Heart left ventricle (tissue), 16 donors: Measurements from ENCODE around the gene TMEM132D. TPM values are rescaled to one million over a fixed set of nuclear protein-coding genes. Genes with fewer than 3 reads are reported as not detected.

ENCODE experiments used
- ATAC-seq, 4 donors: fragments of 200-7000 bp; cut with Tn5 transposase; one replicate each; pipeline ENCODE4 v1.9.1; 2020 to 2022; ENCODE audit warnings: moderate library complexity in 4 of 4, mild to moderate bottlenecking in 3 of 4, moderate number of reproducible peaks in 1 of 4
- DNase-seq, 5 donors: peaks; one replicate each; pipeline ENCODE4 v3.0.0-alpha.2; 2020
- H3K27ac ChIP-seq, 12 donors: fragments of 200-600 bp; sonication (generic) in 4 of 12; one replicate each; pipeline versions ENCODE4 v1.5.0 to v1.8.0; 2016 to 2022; ENCODE audit warnings: mild to moderate bottlenecking in 2 of 12
- H3K27me3 ChIP-seq, 9 donors: fragments of 200-600 bp; sonication (generic) in 2 of 9; one replicate each; pipeline versions ENCODE4 v1.5.1 to v1.8.0; 2016 to 2022; ENCODE audit warnings: mild to moderate bottlenecking in 3 of 9
- H3K36me3 ChIP-seq, 9 donors: fragments of 200-600 bp; sonication (generic) in 2 of 9; one replicate each; pipeline versions ENCODE4 v1.5.0 to v1.8.0; 2018 to 2022; ENCODE audit warnings: mild to moderate bottlenecking in 2 of 9
- H3K4me1 ChIP-seq, 12 donors: fragments of 200-600 bp; sonication (generic) in 4 of 12; one replicate each; pipeline versions ENCODE4 v1.5.0 to v1.8.0; 2016 to 2022; ENCODE audit warnings: mild to moderate bottlenecking in 3 of 12
- H3K4me3 ChIP-seq, 12 donors: fragments of 200-600 bp; sonication (generic) in 4 of 12; one replicate each; pipeline versions ENCODE4 v1.5.0 to v1.8.0; 2017 to 2022; ENCODE audit warnings: mild to moderate bottlenecking in 9 of 12, moderate library complexity in 4 of 12
- H3K9me3 ChIP-seq, 12 donors: fragments of 200-600 bp; sonication (generic) in 4 of 12; one replicate each; pipeline versions ENCODE4 v1.5.0 to v1.8.0; 2016 to 2022; ENCODE audit warnings: mild to moderate bottlenecking in 1 of 12
- CTCF ChIP-seq, 12 donors: fragments of 200-600 bp; sonication (generic) in 4 of 12; IDR thresholded peaks; one replicate each; pipeline versions ENCODE4 v1.5.0 to v1.8.0; 2018 to 2022; ENCODE audit warnings: antibody characterized with exemption in 12 of 12, mild to moderate bottlenecking in 5 of 12
- POLR2A ChIP-seq, 2 donors: fragments of 450-650 bp; IDR thresholded peaks; one replicate each; pipeline ENCODE4 v1.6.1; 2017; ENCODE audit warnings: antibody characterized with exemption in 2 of 2, mild to moderate bottlenecking in 2 of 2, moderate library complexity in 2 of 2
- WGBS, 4 donors: extraction: QIAGEN DNeasy Blood & Tissue Kit in 2 of 4; methylation state at CpG; one replicate each; pipeline versions ENCODE4 v1.1.5 to v1.1.7; 2013 to 2018; 5-methylcytosine and 5-hydroxymethylcytosine counted together
- intact Hi-C, 10 donors: fragments of 100-400 bp; cut with DNase I; formaldehyde crosslinking; loops; one replicate each; pipeline versions ENCODE4 v1.11.1 to v1.14.2; 2022
- polyA plus RNA-seq, 2 donors: library from polyadenylated mRNA; stranded (reverse); fragments of 200-250 nt; gene quantifications; one replicate each; pipeline ENCODE4 v1.2.3, GENCODE V29; 2013
- total RNA-seq, 9 donors: library from RNA; depleted of rRNA in 2 of 9; stranded (reverse); fragments of >200 nt in 2 of 9; fragmentation: NEBNext Ultra II Directional in 3 of 9; extraction: Animal tissue kit (Norgen Biotek cat#: 25700) in 3 of 9; gene quantifications; one replicate each; pipeline versions ENCODE4 v1.1.0 to v1.2.4, GENCODE V29; 2016 to 2023
- donor health status: ischemic (EF 13 %, LVEDD 7.1; RV severe dilation, severe dysfunction).
- donor health status: healthy with polysubstance abuse.
- donor health status: DM: no; HTN: yes; CAD: no.
- donor health status: DM: no; HTN: no; CAD: no.
- donor health status: ischemic (EF 25% LVEDD 6.9; RV normal size, moderate dysfunction).
- donor health status: ischemic (EF 25% LVEDD 5.7; RV mildly dilated, moderate dysfunction).
- donor health status: healthy.
- donor health status: DM: yes; HTN: yes; CAD: no.
- donor health status: ischemic (EF 35%, LVEDD 5.7; RV mildly dilated, moderate dysfunction).
- donor health status: nonischemic (EF 11% LVEDD 7.7; RV severe dilation, severe dysfunction).
- donor health status: DM: yes; HTN: yes; CAD: no.
- donor health status: PGD.
- donor health status: ischemic (EF 29% LVEDD 5.4; RV normal size, mild dysfunction).
- donor health status: nonischemic (EF 23%, LVEDD 6.1; RV moderate dilation, normal function).

TMEM132D gene
- total and polyA plus RNA-seq, 11 donors: not detected

DNA sequence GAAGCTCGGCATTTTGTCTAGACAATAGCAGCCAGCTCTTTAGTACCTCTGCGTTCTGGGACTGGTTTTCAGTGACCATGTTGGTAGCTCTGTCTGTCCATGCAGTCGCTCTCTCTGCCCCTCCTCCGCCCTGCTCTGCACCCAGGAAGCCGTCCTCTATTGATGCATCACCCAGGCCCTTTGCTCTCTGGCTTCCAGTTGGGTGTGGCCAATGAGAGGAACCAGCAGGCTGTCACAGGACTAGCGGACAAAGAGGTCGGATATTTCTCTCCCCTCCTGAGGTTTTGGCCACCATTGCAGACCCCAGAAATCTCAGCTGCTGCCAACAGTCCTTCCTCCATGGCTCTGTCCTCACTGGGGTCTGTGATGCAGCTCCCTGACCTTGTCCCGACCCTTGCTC, 180.6 kb downstream of the TMEM132D start:
- no peak for DNase-seq
- ATAC-seq: no peak
- H3K4me1 ChIP-seq: no peaks in the 10 kb centered on the region
- 62 to 66% (median 65%) methylated on average over 8 of the region's 8 CpGs for WGBS, 4 donors
- TF ChIP-seq POLR2A (IDR thresholded peaks at IDR 0.05) (no peak), CTCF (IDR thresholded peaks at IDR 0.05) (no peak)
- intact Hi-C loops: no loop called here
- peaks cover 0 to under 1% (median 0%) of the 10 kb centered on the region in 9 donors for H3K27me3 ChIP-seq
- no peak overlapping the region for H3K4me3 ChIP-seq
- peaks cover 0 to 5% (median 0%) of the 10 kb centered on the region in 12 donors for H3K9me3 ChIP-seq
- no peaks in the 10 kb centered on the region for H3K36me3 ChIP-seq
- no peak overlapping the region for H3K27ac ChIP-seq

DNA sequence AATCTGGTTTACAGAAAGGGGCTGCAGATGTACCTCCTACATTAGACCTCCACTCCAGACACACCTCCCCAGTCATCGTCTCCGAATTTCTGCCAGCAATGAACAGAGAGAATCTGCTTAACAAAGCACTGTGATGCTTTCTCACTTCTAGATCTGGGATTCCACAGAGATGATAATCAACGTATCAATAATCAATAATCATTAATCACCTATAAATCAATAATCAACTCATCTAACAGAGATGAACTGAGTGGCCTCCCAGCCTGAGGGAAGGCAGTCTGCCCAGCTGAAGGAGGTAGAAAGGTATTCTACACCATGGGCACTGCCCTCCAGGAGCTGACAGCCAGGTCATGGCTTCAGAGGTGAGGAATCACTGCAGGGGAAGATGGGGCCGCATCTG, 183.2 kb downstream of the TMEM132D start:
- H3K27me3 ChIP-seq: peaks cover 0 to 3% (median 0%) of the 10 kb centered on the region in 9 donors
- no peaks in the 10 kb centered on the region for H3K36me3 ChIP-seq
- no peaks in the 10 kb centered on the region for H3K4me1 ChIP-seq
- no peak for ATAC-seq
- no peak overlapping the region for H3K4me3 ChIP-seq
- intact Hi-C loops: no loop called here
- H3K9me3 ChIP-seq: peaks cover 0 to 9% (median 0%) of the 10 kb centered on the region in 12 donors
- no peak overlapping the region for H3K27ac ChIP-seq
- no peak for TF ChIP-seq POLR2A (IDR thresholded peaks at IDR 0.05)
- TF ChIP-seq CTCF (IDR thresholded peaks at IDR 0.05): no peak
- DNase-seq: no peak
- 80 to 85% (median 80%) methylated on average over 4 of the region's 4 CpGs for WGBS, 4 donors

DNA sequence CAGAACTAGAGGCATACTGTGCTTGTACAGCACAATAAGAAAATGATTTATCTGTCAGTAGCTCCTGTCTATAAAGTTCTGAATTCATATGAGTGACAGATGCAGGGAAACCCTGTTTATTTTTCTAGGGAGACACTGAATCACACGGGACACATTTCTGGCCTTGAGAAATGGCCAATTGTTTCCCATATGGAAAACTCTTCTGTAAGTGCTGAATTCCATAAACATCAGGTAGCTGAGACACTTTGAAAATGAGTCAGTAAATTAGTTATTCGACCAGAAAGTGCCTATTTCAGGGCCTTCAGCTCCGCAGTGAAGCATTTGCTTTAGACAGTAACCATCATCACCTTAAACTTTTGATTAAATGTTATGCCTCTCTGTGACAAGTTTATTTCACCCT, 184.4 kb downstream of the TMEM132D start:
- Histone ChIP-seq H3K27ac (no peak overlapping the region), H3K4me3 (no peak overlapping the region), H3K9me3 (peaks cover 0 to 3% (median 0%) of the 10 kb centered on the region in 12 donors), H3K27me3 (peaks cover 0 to 3% (median 0%) of the 10 kb centered on the region in 9 donors), H3K36me3 (no peaks in the 10 kb centered on the region), H3K4me1 (no peaks in the 10 kb centered on the region)
- TF ChIP-seq CTCF (IDR thresholded peaks at IDR 0.05): no peak
- TF ChIP-seq POLR2A (IDR thresholded peaks at IDR 0.05): no peak
- no peak for ATAC-seq
- intact Hi-C loops: no loop called here
- 39 to 49% (median 48%) methylated on average over 3 of the region's 3 CpGs for WGBS, 4 donors
- no peak for DNase-seq

DNA sequence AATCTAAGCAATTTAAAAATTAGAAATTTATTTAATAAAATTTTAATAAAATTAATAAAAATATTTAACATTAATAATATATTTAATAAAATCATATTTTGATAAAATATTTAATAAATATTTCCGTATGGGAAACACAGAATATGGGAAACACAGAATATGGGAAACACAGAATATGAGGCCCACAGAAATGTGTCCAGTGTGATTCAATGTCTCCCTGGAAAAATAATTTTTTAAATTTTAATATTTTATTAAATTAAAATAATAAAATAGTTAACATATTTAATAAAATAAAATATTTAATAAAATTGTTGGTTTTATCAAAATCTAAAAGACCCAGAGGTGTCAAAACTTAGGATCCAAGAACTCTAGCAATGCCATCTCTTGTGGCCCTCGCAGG, 186.4 kb downstream of the TMEM132D start:
- H3K36me3 ChIP-seq: no peaks in the 10 kb centered on the region
- TF ChIP-seq POLR2A (IDR thresholded peaks at IDR 0.05): no peak
- no peak for ATAC-seq

DNA sequence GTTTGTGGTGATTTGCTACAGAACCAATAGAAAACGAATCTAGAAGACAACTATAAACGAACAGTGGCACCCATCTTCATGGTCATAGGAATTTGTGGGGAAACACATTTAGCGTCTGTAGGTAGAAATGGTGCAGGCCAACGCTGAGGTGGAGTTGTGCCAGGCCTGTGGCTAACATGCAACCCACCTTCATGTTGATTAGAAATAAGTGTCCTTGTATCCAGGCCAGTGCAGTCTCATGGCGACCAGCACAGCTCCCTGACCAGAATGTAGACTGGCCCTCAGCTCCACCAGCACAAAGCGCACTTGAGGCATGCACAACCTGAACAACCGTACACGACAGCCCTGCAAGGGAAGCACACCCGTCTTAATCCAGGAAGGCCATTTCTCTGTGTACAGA, 187.0 kb downstream of the TMEM132D start:
- DNase-seq (no peak), ATAC-seq (no peak)
- no peaks in the 10 kb centered on the region for H3K4me1 ChIP-seq
- TF ChIP-seq CTCF (IDR thresholded peaks at IDR 0.05): no peak
- TF ChIP-seq POLR2A (IDR thresholded peaks at IDR 0.05): no peak
- H3K4me3 ChIP-seq: no peak overlapping the region
- H3K27me3 ChIP-seq: peaks cover 0 to 3% (median 0%) of the 10 kb centered on the region in 9 donors
- WGBS, 4 donors: 73 to 84% (median 82%) methylated on average over 9 of the region's 9 CpGs
- H3K36me3 ChIP-seq: no peaks in the 10 kb centered on the region
- intact Hi-C loops: no loop called here
- peaks cover 0 to 9% (median 0%) of the 10 kb centered on the region in 12 donors for H3K9me3 ChIP-seq
- no peak overlapping the region for H3K27ac ChIP-seq

More for the DNA sequence above, 186.4 kb downstream of the TMEM132D start:
- Histone ChIP-seq H3K27ac (no peak overlapping the region), H3K4me3 (no peak overlapping the region), H3K27me3 (peaks cover 0 to 3% (median 0%) of the 10 kb centered on the region in 9 donors), H3K4me1 (no peaks in the 10 kb centered on the region), H3K9me3 (peaks cover 0 to 3% (median 0%) of the 10 kb centered on the region in 12 donors)
- DNase-seq: no peak
- 77 to 83% (median 80%) methylated on average over 2 of the region's 2 CpGs for WGBS, 4 donors
- intact Hi-C loops: no loop called here
